ENCODE results near the gene HCN2.

DNA sequence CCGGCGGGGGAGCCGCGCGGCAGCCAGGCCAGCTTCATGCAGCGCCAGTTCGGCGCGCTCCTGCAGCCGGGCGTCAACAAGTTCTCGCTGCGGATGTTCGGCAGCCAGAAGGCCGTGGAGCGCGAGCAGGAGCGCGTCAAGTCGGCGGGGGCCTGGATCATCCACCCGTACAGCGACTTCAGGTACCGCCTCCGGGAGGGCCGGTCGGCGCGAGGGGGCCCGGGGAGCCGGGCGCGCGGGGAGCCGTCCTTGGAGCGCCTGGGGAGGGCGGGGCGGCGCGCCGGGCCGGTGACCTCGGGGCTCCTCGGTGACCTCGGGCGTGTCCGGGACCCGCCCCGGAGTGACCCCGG lies 690 bp downstream of the HCN2 start:
- TF ChIP-seq CTCF (IDR thresholded peaks at IDR 0.05 in 8 of 11, conservative IDR thresholded peaks at IDR 0.05 in 3 of 11) (no peak), POLR2A (IDR thresholded peaks at IDR 0.05) (no peak)
